Nephron progenitor cell (in vitro differentiated cells): ENCODE measurements around the gene RFX2.
A peak's percentile ranks its signal among the peaks of the same experiment; 100 is the strongest.

Source experiments
- DNase-seq: peaks from one replicate; pipeline ENCODE4 v3.0.0; 2021
- H3K27ac Mint-ChIP-seq: 2 replicates; pipeline ENCODE4 v1.8.0; 2021; ENCODE audit warnings: mild to moderate bottlenecking, moderate library complexity, mixed read lengths
- H3K27me3 Mint-ChIP-seq: 2 replicates; pipeline ENCODE4 v1.8.0; 2021; ENCODE audit warnings: mild to moderate bottlenecking, low read depth, mixed read lengths; ENCODE audit not compliant: poor library complexity
- H3K36me3 Mint-ChIP-seq: 2 replicates; pipeline ENCODE4 v1.8.0; 2021; ENCODE audit warnings: low read depth, mixed read lengths
- H3K4me1 Mint-ChIP-seq: 2 replicates; pipeline ENCODE4 v1.8.0; 2021; ENCODE audit warnings: mixed read lengths
- H3K4me3 Mint-ChIP-seq: 2 replicates; pipeline ENCODE4 v1.8.0; 2021; ENCODE audit warnings: mild to moderate bottlenecking, moderate library complexity, mixed read lengths
- H3K9me3 Mint-ChIP-seq: 2 replicates; pipeline ENCODE4 v1.8.0; 2021; ENCODE audit warnings: mild to moderate bottlenecking, moderate library complexity, mixed read lengths
- CTCF ChIP-seq: fragments of 200-600 bp; sonication (generic); IDR thresholded peaks from 2 replicates; pipeline ENCODE4 v1.5.0; 2021; ENCODE audit warnings: antibody characterized with exemption

The RFX2 gene

GRCh38 chr19:6062274-6062673, 48.0 kb downstream of the RFX2 start:
- no peak for DNase-seq
- H3K27ac Mint-ChIP-seq, result no peak overlapping the region
- TF ChIP-seq CTCF, result no peak
- H3K9me3 Mint-ChIP-seq, result peaks cover 17% of the 10 kb centered on the region
- H3K4me1 Mint-ChIP-seq, result peaks cover 88% of the 10 kb centered on the region
- H3K36me3 Mint-ChIP-seq, result peaks cover 12% of the 10 kb centered on the region
- H3K27me3 Mint-ChIP-seq, result peaks cover 14% of the 10 kb centered on the region
- H3K4me3 Mint-ChIP-seq, result no peak overlapping the region

- peaks cover 14% of the 10 kb centered on the region for H3K27me3 Mint-ChIP-seq
- no peak overlapping the region for H3K4me3 Mint-ChIP-seq
- peaks cover 17% of the 10 kb centered on the region for H3K9me3 Mint-ChIP-seq
- DNase-seq, result no peak
- H3K36me3 Mint-ChIP-seq, result peaks cover 12% of the 10 kb centered on the region
- TF ChIP-seq CTCF, result no peak
- no peak overlapping the region for H3K27ac Mint-ChIP-seq
- H3K4me1 Mint-ChIP-seq, result peaks cover 88% of the 10 kb centered on the region
Observed at GRCh38 chr19:6061376-6062130, 48.7 kb downstream of the RFX2 start.

GRCh38 chr19:6060600-6061375, 49.5 kb downstream of the RFX2 start:
- Mint-ChIP-seq H3K36me3 (peaks cover 12% of the 10 kb centered on the region), H3K9me3 (peaks cover 17% of the 10 kb centered on the region), H3K4me3 (no peak overlapping the region), H3K4me1 (peaks cover 88% of the 10 kb centered on the region), H3K27me3 (peaks cover 16% of the 10 kb centered on the region), H3K27ac (peak overlapping the region; percentile 16)
- no peak for DNase-seq
- TF ChIP-seq CTCF, result no peak

GRCh38 chr19:6059988-6060599, 50.2 kb downstream of the RFX2 start:
- peaks cover 17% of the 10 kb centered on the region for H3K9me3 Mint-ChIP-seq
- H3K4me3 Mint-ChIP-seq, result no peak overlapping the region
- no peak for TF ChIP-seq CTCF
- peaks cover 81% of the 10 kb centered on the region for H3K4me1 Mint-ChIP-seq
- H3K27ac Mint-ChIP-seq, result no peak overlapping the region
- H3K27me3 Mint-ChIP-seq, result peaks cover 16% of the 10 kb centered on the region
- no peak for DNase-seq
- H3K36me3 Mint-ChIP-seq, result peaks cover 12% of the 10 kb centered on the region

GRCh38 chr19:6059396-6059947, 50.8 kb downstream of the RFX2 start:
- Mint-ChIP-seq H3K4me3 (no peak overlapping the region), H3K27me3 (peaks cover 16% of the 10 kb centered on the region), H3K27ac (no peak overlapping the region), H3K36me3 (peaks cover 12% of the 10 kb centered on the region), H3K9me3 (peaks cover 19% of the 10 kb centered on the region), H3K4me1 (peaks cover 75% of the 10 kb centered on the region)
- DNase-seq, result no peak
- no peak for TF ChIP-seq CTCF
